OCI-LY7 (cell line): ENCODE measurements around the gene SOX8. TPM values are rescaled to one million over a fixed set of nuclear protein-coding genes. Genes with fewer than 3 reads are reported as not detected.

Source experiments
- BruUV-seq: library from RNA; stranded (reverse); fragments of 400-500 nt; replicated peaks from 2 replicates; lab custom pipeline; 2021; lab: Mats Ljungman, UMichigan
- CTCF ChIA-PET: fragments of 300-600 bp; sonication (Branson Sonifier 250); formaldehyde crosslinking; loops from one replicate; lab custom pipeline; 2022; ENCODE audit warnings: antibody characterized with exemption; ENCODE audit not compliant: unreplicated experiment; lab: Charles Lee
- POLR2A ChIA-PET: fragments of 300-600 bp; sonication (Branson Sonifier 250); formaldehyde crosslinking; loops from one replicate; lab custom pipeline; 2022; ENCODE audit warnings: antibody characterized with exemption; lab: Charles Lee
- DNase-seq: peaks from one replicate; pipeline ENCODE4 v3.0.0-alpha.2; 2015; ENCODE audit warnings: low spot score
- H2AFZ ChIP-seq: fragments of 200-600 bp; sonication (generic), shearing (Covaris generic); 2 replicates; pipeline ENCODE4 v1.6.1; 2014; ENCODE audit warnings: mild to moderate bottlenecking, antibody characterized with exemption, low read length, moderate library complexity
- H3K27ac ChIP-seq: fragments of 200-600 bp; sonication (generic); 2 replicates; pipeline ENCODE4 v1.5.1; 2014; ENCODE audit warnings: mixed run types, low read depth, mild to moderate bottlenecking, moderate library complexity, low read length, inconsistent platforms; ENCODE audit not compliant: poor library complexity, severe bottlenecking
- H3K36me3 ChIP-seq: fragments of 200-600 bp; sonication (generic); 2 replicates; pipeline ENCODE4 v1.6.1; 2014; ENCODE audit warnings: mild to moderate bottlenecking, antibody characterized with exemption, low read length, moderate library complexity, mixed read lengths; ENCODE audit not compliant: insufficient read depth
- H3K4me1 ChIP-seq: fragments of 200-600 bp; sonication (generic); 2 replicates; pipeline ENCODE4 v1.5.1; 2014; ENCODE audit warnings: mild to moderate bottlenecking, low read length; ENCODE audit not compliant: insufficient read depth, poor library complexity, severe bottlenecking
- H3K4me2 ChIP-seq: fragments of 200-600 bp; sonication (generic); 2 replicates; pipeline ENCODE4 v1.6.1; 2014; ENCODE audit warnings: mild to moderate bottlenecking, low read length
- H3K4me3 ChIP-seq: fragments of 200-600 bp; sonication (generic); 2 replicates; pipeline ENCODE4 v1.5.1; 2014; ENCODE audit warnings: mild to moderate bottlenecking, low read depth, low read length; ENCODE audit not compliant: poor library complexity, severe bottlenecking
- H3K79me2 ChIP-seq: fragments of 200-600 bp; sonication (generic); 2 replicates; pipeline ENCODE4 v1.6.1; 2016; ENCODE audit warnings: low read depth, mild to moderate bottlenecking, low read length, moderate library complexity, mixed read lengths; ENCODE audit not compliant: insufficient read depth
- H3K9me2 ChIP-seq: fragments of 200-600 bp; sonication (generic); 2 replicates; pipeline ENCODE4 v1.6.1; 2016; ENCODE audit warnings: mild to moderate bottlenecking, low read length, mixed read lengths; ENCODE audit not compliant: insufficient read depth
- H3K9me3 ChIP-seq: fragments of 200-600 bp; sonication (generic); 2 replicates; pipeline ENCODE4 v1.6.1; 2014; ENCODE audit warnings: mild to moderate bottlenecking, mixed run types, low read length, mixed read lengths
- H4K20me1 ChIP-seq: fragments of 200-600 bp; sonication (generic); 2 replicates; pipeline ENCODE4 v1.6.1; 2014; ENCODE audit warnings: mild to moderate bottlenecking, antibody characterized with exemption, low read length, moderate library complexity, mixed read lengths; ENCODE audit not compliant: insufficient read depth
- EZH2phosphoT487 ChIP-seq: fragments of 200-600 bp; sonication (generic); IDR thresholded peaks from 2 replicates; pipeline ENCODE4 v1.6.1; 2018; ENCODE audit warnings: low read depth, borderline replicate concordance, mild to moderate bottlenecking, mixed run types, antibody characterized with exemption, low read length, moderate library complexity, mixed read lengths
- intact Hi-C: fragments of 100-400 bp; cut with micrococcal nuclease; formaldehyde crosslinking; loops from one replicate; pipeline ENCODE4 v1.10.0; 2022; ENCODE audit not compliant: unreplicated experiment
- total RNA-seq, 2 experiments: library from RNA; depleted of rRNA in 1 of 2; stranded (reverse); fragments of >200 nt in 1 of 2; shearing (Covaris generic) in 1 of 2; gene quantifications; 2 replicates each; pipeline ENCODE4 v1.2.3, GENCODE V29; 2014 to 2022
- TF ChIP-seq, protein P1 (sequence below): fragments of 200-600 bp; sonication (generic); conservative IDR thresholded peaks from 2 replicates; pipeline ENCODE4 v1.5.1; 2014; ENCODE audit warnings: mild to moderate bottlenecking, antibody characterized with exemption, low read length, moderate library complexity, mixed read lengths

Gene SOX8
- total RNA-seq, 2 experiments from 2014 or later: 0.85 to 2.4 TPM

- no peaks in the 10 kb centered on the region for H3K9me2 ChIP-seq
- no peak overlapping the region for H3K4me2 ChIP-seq
- no peaks in the 10 kb centered on the region for H3K4me1 ChIP-seq
- no TSS peak for BruUV-seq
- no peaks in the 10 kb centered on the region for H3K9me3 ChIP-seq
- H2AFZ ChIP-seq: no peak overlapping the region
- TF ChIP-seq EZH2phosphoT487: no peak
- no peaks in the 10 kb centered on the region for H3K36me3 ChIP-seq
- ChIA-PET POLR2A (no interaction called here), CTCF (interaction anchor here (1.1 kb wide), 1 partner anchor 11 kb away, joined by 3 read pairs; no protein-coding TSS in a partner anchor)
- intact Hi-C loops: no loop called here
- no peak overlapping the region for H3K27ac ChIP-seq
- H4K20me1 ChIP-seq: no peaks in the 10 kb centered on the region
- no peak overlapping the region for H3K4me3 ChIP-seq
- H3K79me2 ChIP-seq: no peaks in the 10 kb centered on the region
- no peak for DNase-seq
Observed at GRCh38 chr16:996681-997080, 15.1 kb downstream of the SOX8 start.

- intact Hi-C loops: no loop called here
- no peak overlapping the region for H3K4me3 ChIP-seq
- H3K4me2 ChIP-seq: no peak overlapping the region
- no peaks in the 10 kb centered on the region for H3K9me2 ChIP-seq
- no peaks in the 10 kb centered on the region for H4K20me1 ChIP-seq
- H3K9me3 ChIP-seq: no peaks in the 10 kb centered on the region
- no peaks in the 10 kb centered on the region for H3K4me1 ChIP-seq
- H3K79me2 ChIP-seq: no peaks in the 10 kb centered on the region
- no TSS peak for BruUV-seq
- no peak for TF ChIP-seq EZH2phosphoT487
- TF ChIP-seq, protein P1, sequence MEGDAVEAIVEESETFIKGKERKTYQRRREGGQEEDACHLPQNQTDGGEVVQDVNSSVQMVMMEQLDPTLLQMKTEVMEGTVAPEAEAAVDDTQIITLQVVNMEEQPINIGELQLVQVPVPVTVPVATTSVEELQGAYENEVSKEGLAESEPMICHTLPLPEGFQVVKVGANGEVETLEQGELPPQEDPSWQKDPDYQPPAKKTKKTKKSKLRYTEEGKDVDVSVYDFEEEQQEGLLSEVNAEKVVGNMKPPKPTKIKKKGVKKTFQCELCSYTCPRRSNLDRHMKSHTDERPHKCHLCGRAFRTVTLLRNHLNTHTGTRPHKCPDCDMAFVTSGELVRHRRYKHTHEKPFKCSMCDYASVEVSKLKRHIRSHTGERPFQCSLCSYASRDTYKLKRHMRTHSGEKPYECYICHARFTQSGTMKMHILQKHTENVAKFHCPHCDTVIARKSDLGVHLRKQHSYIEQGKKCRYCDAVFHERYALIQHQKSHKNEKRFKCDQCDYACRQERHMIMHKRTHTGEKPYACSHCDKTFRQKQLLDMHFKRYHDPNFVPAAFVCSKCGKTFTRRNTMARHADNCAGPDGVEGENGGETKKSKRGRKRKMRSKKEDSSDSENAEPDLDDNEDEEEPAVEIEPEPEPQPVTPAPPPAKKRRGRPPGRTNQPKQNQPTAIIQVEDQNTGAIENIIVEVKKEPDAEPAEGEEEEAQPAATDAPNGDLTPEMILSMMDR: no peak
- H3K36me3 ChIP-seq: no peaks in the 10 kb centered on the region
- POLR2A ChIA-PET: no interaction called here
- no peak overlapping the region for H3K27ac ChIP-seq
- no peak overlapping the region for H2AFZ ChIP-seq
- CTCF ChIA-PET: no interaction called here
- no peak for DNase-seq
Observed at GRCh38 chr16:997440-998051, 16.0 kb downstream of the SOX8 start.

GRCh38 chr16:998211-998610 lies 16.6 kb downstream of the SOX8 start:
- DNase-seq: no peak
- intact Hi-C loops: no loop called here
- POLR2A ChIA-PET: no interaction called here
- Histone ChIP-seq H3K4me2 (no peak overlapping the region), H3K36me3 (no peaks in the 10 kb centered on the region), H3K4me1 (no peaks in the 10 kb centered on the region), H2AFZ (no peak overlapping the region), H4K20me1 (no peaks in the 10 kb centered on the region), H3K27ac (no peak overlapping the region), H3K4me3 (no peak overlapping the region), H3K9me2 (no peaks in the 10 kb centered on the region), H3K9me3 (no peaks in the 10 kb centered on the region), H3K79me2 (no peaks in the 10 kb centered on the region)
- CTCF ChIA-PET: no interaction called here
- BruUV-seq: no TSS peak
- no peak for TF ChIP-seq EZH2phosphoT487
- TF ChIP-seq, protein P1: no peak
